Smooth muscle cell (in vitro differentiated cells): ENCODE results near the gene ITLN1. TPM values are rescaled to one million over a fixed set of nuclear protein-coding genes. Genes with fewer than 3 reads are reported as not detected.

Experiments used
- DNase-seq: peaks from one replicate; lab custom pipeline; 2025; ENCODE audit not compliant: unreplicated experiment; lab: John Stamatoyannopoulos, UW
- H2AFZ ChIP-seq: fragments of 200-600 bp; sonication (generic); 2 replicates; pipeline ENCODE4 v1.6.0; 2016; ENCODE audit warnings: antibody characterized with exemption, low read depth, mild to moderate bottlenecking
- H3F3A ChIP-seq: fragments of 200-600 bp; sonication (generic); 2 replicates; pipeline ENCODE4 v1.6.0; 2017; ENCODE audit warnings: antibody characterized with exemption, low read depth
- H3K27ac ChIP-seq: fragments of 200-600 bp; sonication (generic); 2 replicates; pipeline ENCODE4 v1.5.1; 2016; ENCODE audit warnings: low read depth, mild to moderate bottlenecking
- H3K27me3 ChIP-seq: fragments of 200-600 bp; sonication (generic); 2 replicates; pipeline ENCODE4 v1.6.1; 2016; ENCODE audit warnings: low read depth, mild to moderate bottlenecking
- H3K36me3 ChIP-seq: fragments of 200-600 bp; sonication (generic); 2 replicates; pipeline ENCODE4 v1.5.1; 2016; ENCODE audit warnings: low read depth
- H3K4me1 ChIP-seq: fragments of 200-600 bp; sonication (generic); 2 replicates; pipeline ENCODE4 v1.5.1; 2016; ENCODE audit warnings: low read depth
- H3K4me2 ChIP-seq: fragments of 200-600 bp; sonication (generic); 2 replicates; pipeline ENCODE4 v1.6.0; 2016; ENCODE audit warnings: mild to moderate bottlenecking
- H3K4me3 ChIP-seq: fragments of 200-600 bp; sonication (generic); 2 replicates; pipeline ENCODE4 v1.5.1; 2016; ENCODE audit warnings: mild to moderate bottlenecking
- H3K79me2 ChIP-seq: fragments of 200-600 bp; sonication (generic); 2 replicates; pipeline ENCODE4 v1.6.0; 2016; ENCODE audit warnings: low read depth, mild to moderate bottlenecking
- H3K9ac ChIP-seq: fragments of 200-600 bp; sonication (generic); 2 replicates; pipeline ENCODE4 v1.6.0; 2016; ENCODE audit warnings: low read depth
- H3K9me3 ChIP-seq: fragments of 200-600 bp; sonication (generic); replicated peaks from 2 replicates; pipeline ENCODE4 v1.5.1; 2016; ENCODE audit warnings: low read depth
- H4K20me1 ChIP-seq: fragments of 200-600 bp; sonication (generic); 2 replicates; pipeline ENCODE4 v1.6.0; 2016; ENCODE audit warnings: low read depth
- CTCF ChIP-seq: fragments of 200-600 bp; sonication (generic); IDR thresholded peaks from 2 replicates; pipeline ENCODE4 v1.5.1; 2017; ENCODE audit warnings: borderline replicate concordance, mild to moderate bottlenecking, antibody characterized with exemption; ENCODE audit not compliant: insufficient read depth, poor library complexity, severe bottlenecking
- WGBS: methylation state at CpG from one replicate; pipeline ENCODE4 v1.1.7; 2016; ENCODE audit warnings: low lambda C conversion rate; 5-methylcytosine and 5-hydroxymethylcytosine counted together
- polyA plus RNA-seq: library from polyadenylated mRNA; unstranded; fragments of >200 nt; fragmentation: Nextera tagmentation; extraction: Ambion mirVana; gene quantifications from 2 replicates; pipeline ENCODE4 v1.2.1, GENCODE V29; 2016
- total RNA-seq: library from RNA; depleted of rRNA; stranded (reverse); fragments of >200 nt; gene quantifications from 2 replicates; pipeline ENCODE4 v1.2.3, GENCODE V29; 2014

Gene ITLN1
- total and polyA plus RNA-seq, 2 experiments from 2014 or later: not detected

- Histone ChIP-seq H3K36me3 (no peaks in the 10 kb centered on the region), H3K4me1 (no peaks in the 10 kb centered on the region), H3K27me3 (no peaks in the 10 kb centered on the region), H3K79me2 (no peaks in the 10 kb centered on the region), H4K20me1 (no peaks in the 10 kb centered on the region), H3K9ac (no peak overlapping the region), H3F3A (no peaks in the 10 kb centered on the region), H3K4me2 (no peak overlapping the region), H3K27ac (no peak overlapping the region), H3K9me3 (no peaks in the 10 kb centered on the region), H3K4me3 (no peak overlapping the region), H2AFZ (no peak overlapping the region)
- no peak for DNase-seq
- 96% methylated on average over 1 of the region's 1 CpG for WGBS
- TF ChIP-seq CTCF: no peak
Observed at GRCh38 chr1:160829766-160830165, 55.2 kb downstream of the ITLN1 start.

GRCh38 chr1:160827418-160827817, 57.6 kb downstream of the ITLN1 start:
- WGBS: 95% methylated on average over 2 of the region's 2 CpGs
- Histone ChIP-seq H2AFZ (no peak overlapping the region), H3K9me3 (no peaks in the 10 kb centered on the region), H3K79me2 (no peaks in the 10 kb centered on the region), H3K4me1 (no peaks in the 10 kb centered on the region), H3K4me3 (no peak overlapping the region), H3K4me2 (no peak overlapping the region), H3K9ac (no peak overlapping the region), H3F3A (no peaks in the 10 kb centered on the region), H4K20me1 (no peaks in the 10 kb centered on the region), H3K36me3 (no peaks in the 10 kb centered on the region), H3K27ac (no peak overlapping the region), H3K27me3 (no peaks in the 10 kb centered on the region)
- no peak for TF ChIP-seq CTCF
- DNase-seq: no peak

DNA sequence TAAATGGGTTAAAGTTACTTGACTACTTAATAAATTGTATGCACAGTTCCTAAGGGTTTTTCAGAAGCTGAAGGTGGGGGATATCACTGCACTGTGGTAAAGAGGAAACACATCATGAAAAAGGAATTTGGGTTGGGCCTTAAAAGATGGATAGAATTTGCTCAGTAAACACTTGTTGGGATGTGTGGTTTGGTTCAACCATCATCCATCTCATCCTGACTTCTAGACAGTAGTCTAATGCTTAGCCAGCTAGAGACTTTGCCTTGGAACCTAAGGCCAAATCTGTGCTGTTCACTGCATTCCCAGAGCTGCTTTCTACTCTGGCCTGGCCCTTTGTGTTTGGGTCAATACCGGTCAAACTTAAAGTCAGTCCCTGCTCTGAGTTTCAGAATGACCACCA, 58.4 kb downstream of the ITLN1 start:
- no peaks in the 10 kb centered on the region for H3K27me3 ChIP-seq
- H3K4me2 ChIP-seq: no peak overlapping the region
- no peak overlapping the region for H3K27ac ChIP-seq
- no peaks in the 10 kb centered on the region for H3K9me3 ChIP-seq
- H3F3A ChIP-seq: no peaks in the 10 kb centered on the region
- no peaks in the 10 kb centered on the region for H3K4me1 ChIP-seq
- no peaks in the 10 kb centered on the region for H3K79me2 ChIP-seq
- no peak for DNase-seq
- no peaks in the 10 kb centered on the region for H3K36me3 ChIP-seq
- TF ChIP-seq CTCF: no peak
- H3K4me3 ChIP-seq: no peak overlapping the region
- no peak overlapping the region for H3K9ac ChIP-seq
- no peak overlapping the region for H2AFZ ChIP-seq
- WGBS: 87% methylated on average over 1 of the region's 1 CpG
- H4K20me1 ChIP-seq: no peaks in the 10 kb centered on the region

Other genes starting within 250 kb of the ITLN1 start
- not detected in 2 replicates for gene SLAMF1, start 238.1 kb downstream of the ITLN1 start, total RNA-seq
- gene SLAMF1, start 238.1 kb downstream of the ITLN1 start, polyA plus RNA-seq: not detected in 2 replicates
- gene CD48, start 173.4 kb downstream of the ITLN1 start, total RNA-seq: not detected in 2 replicates
- gene CD48, start 173.4 kb downstream of the ITLN1 start, polyA plus RNA-seq: 0.37 TPM in 1 of 2 replicates, not detected in the other
- gene SLAMF7, start 145.9 kb downstream of the ITLN1 start, total RNA-seq: not detected in 2 replicates
- 0.38 TPM in 1 of 2 replicates, not detected in the other for gene SLAMF7, start 145.9 kb downstream of the ITLN1 start, polyA plus RNA-seq
- gene LY9, start 89.0 kb downstream of the ITLN1 start, total RNA-seq: not detected in 2 replicates
- gene LY9, start 89.0 kb downstream of the ITLN1 start, polyA plus RNA-seq: not detected in 2 replicates
- gene CD244, start 22.3 kb downstream of the ITLN1 start, total RNA-seq: 0.99 TPM in 1 of 2 replicates, not detected in the other
- gene CD244, start 22.3 kb downstream of the ITLN1 start, polyA plus RNA-seq: not detected in 2 replicates
- gene ITLN2, start 69.6 kb upstream of the ITLN1 start, total RNA-seq: not detected in 2 replicates
- gene ITLN2, start 69.6 kb upstream of the ITLN1 start, polyA plus RNA-seq: not detected in 2 replicates
- 57.8 and 62.5 TPM in 2 replicates for gene F11R, start 136.0 kb upstream of the ITLN1 start, total RNA-seq
- 26.4 and 35.6 TPM in 2 replicates for gene F11R, start 136.0 kb upstream of the ITLN1 start, polyA plus RNA-seq
- 11.5 and 48.0 TPM in 2 replicates for gene TSTD1, start 153.8 kb upstream of the ITLN1 start, total RNA-seq
- 26.0 and 63.2 TPM in 2 replicates for gene TSTD1, start 153.8 kb upstream of the ITLN1 start, polyA plus RNA-seq
- 47.0 and 51.7 TPM in 2 replicates for gene USF1, start 160.8 kb upstream of the ITLN1 start, total RNA-seq
- 18.2 and 20.0 TPM in 2 replicates for gene USF1, start 160.8 kb upstream of the ITLN1 start, polyA plus RNA-seq
- gene ARHGAP30, start 184.7 kb upstream of the ITLN1 start, total RNA-seq: 0.90 and 1.2 TPM in 2 replicates
- 0.13 and 1.1 TPM in 2 replicates for gene ARHGAP30, start 184.7 kb upstream of the ITLN1 start, polyA plus RNA-seq
- gene NECTIN4, start 204.4 kb upstream of the ITLN1 start, total RNA-seq: 18.2 and 27.6 TPM in 2 replicates
- 12.7 and 32.8 TPM in 2 replicates for gene NECTIN4, start 204.4 kb upstream of the ITLN1 start, polyA plus RNA-seq
- gene KLHDC9, start 213.2 kb upstream of the ITLN1 start, total RNA-seq: 2.2 and 10.0 TPM in 2 replicates
- gene KLHDC9, start 213.2 kb upstream of the ITLN1 start, polyA plus RNA-seq: 3.3 and 4.6 TPM in 2 replicates
- gene PFDN2, start 232.9 kb upstream of the ITLN1 start, total RNA-seq: 49.0 and 82.0 TPM in 2 replicates
- gene PFDN2, start 232.9 kb upstream of the ITLN1 start, polyA plus RNA-seq: 139 and 150 TPM in 2 replicates
- 33.6 and 37.2 TPM in 2 replicates for gene NIT1, start 232.9 kb upstream of the ITLN1 start, total RNA-seq
- 37.6 and 53.0 TPM in 2 replicates for gene NIT1, start 232.9 kb upstream of the ITLN1 start, polyA plus RNA-seq
- gene DEDD, start 247.5 kb upstream of the ITLN1 start, total RNA-seq: 36.3 and 36.9 TPM in 2 replicates
- gene DEDD, start 247.5 kb upstream of the ITLN1 start, polyA plus RNA-seq: 33.7 and 38.6 TPM in 2 replicates